ENCODE results near the gene STRN3.

- TF ChIP-seq GATA3 (IDR thresholded peaks at IDR 0.05; ENCODE audit: low read depth, low read length) (no peak), GATA2 (IDR thresholded peaks at IDR 0.05; ENCODE audit: low read depth, low read length) (no peak)
These were observed 28.0 kb downstream of the STRN3 start for GRCh38 chr14:30998100-30998706.
